KG1 (cell line): ENCODE measurements around the gene SLC25A29.

ENCODE experiments used
- DNase-seq: peaks from one replicate; lab custom pipeline; 2025; lab: John Stamatoyannopoulos, UW

The SLC25A29 gene

GRCh38 chr14:100281286-100282082, 24.8 kb downstream of the SLC25A29 start:
- no peak for DNase-seq

GRCh38 chr14:100279563-100279962, 26.7 kb downstream of the SLC25A29 start:
- DNase-seq, result no peak

GRCh38 chr14:100279133-100279532, 27.1 kb downstream of the SLC25A29 start:
- DNase-seq, result no peak

GRCh38 chr14:100278702-100279101, 27.5 kb downstream of the SLC25A29 start:
- DNase-seq, result peak; percentile 5

GRCh38 chr14:100275214-100275613, 31.0 kb downstream of the SLC25A29 start:
- no peak for DNase-seq

GRCh38 chr14:100274250-100274649, 32.0 kb downstream of the SLC25A29 start:
- no peak for DNase-seq

- no peak for DNase-seq
Observed at GRCh38 chr14:100271247-100271939, 34.9 kb downstream of the SLC25A29 start.

GRCh38 chr14:100268591-100269207, 37.5 kb downstream of the SLC25A29 start:
- no peak for DNase-seq

- DNase-seq, result no peak
Observed at GRCh38 chr14:100267990-100268389, 38.3 kb downstream of the SLC25A29 start.

GRCh38 chr14:100263141-100263540, 43.1 kb downstream of the SLC25A29 start:
- no peak for DNase-seq

GRCh38 chr14:100262545-100262944, 43.7 kb downstream of the SLC25A29 start:
- DNase-seq, result no peak

GRCh38 chr14:100261621-100262020, 44.6 kb downstream of the SLC25A29 start:
- no peak for DNase-seq

GRCh38 chr14:100256339-100256895, 49.8 kb downstream of the SLC25A29 start:
- no peak for DNase-seq

GRCh38 chr14:100252684-100253083, 53.6 kb downstream of the SLC25A29 start:
- no peak for DNase-seq

- no peak for DNase-seq
Observed at GRCh38 chr14:100250732-100251465, 55.3 kb downstream of the SLC25A29 start.

- DNase-seq, result peak; percentile 8
Observed at GRCh38 chr14:100246809-100247428, 59.3 kb downstream of the SLC25A29 start.

- DNase-seq, result no peak
Observed at GRCh38 chr14:100243020-100243419, 63.2 kb downstream of the SLC25A29 start.

GRCh38 chr14:100241279-100241678, 65.0 kb downstream of the SLC25A29 start:
- DNase-seq, result no peak
